GM21381 (cell line): ENCODE data around the gene FAM186B.

Source experiments
- ATAC-seq: cut with Tn5 transposase; IDR thresholded peaks from one replicate; pipeline ENCODE4 v1.9.1; 2021; ENCODE audit warnings: mild to moderate bottlenecking, moderate library complexity; ENCODE audit not compliant: unreplicated experiment

FAM186B gene

DNA sequence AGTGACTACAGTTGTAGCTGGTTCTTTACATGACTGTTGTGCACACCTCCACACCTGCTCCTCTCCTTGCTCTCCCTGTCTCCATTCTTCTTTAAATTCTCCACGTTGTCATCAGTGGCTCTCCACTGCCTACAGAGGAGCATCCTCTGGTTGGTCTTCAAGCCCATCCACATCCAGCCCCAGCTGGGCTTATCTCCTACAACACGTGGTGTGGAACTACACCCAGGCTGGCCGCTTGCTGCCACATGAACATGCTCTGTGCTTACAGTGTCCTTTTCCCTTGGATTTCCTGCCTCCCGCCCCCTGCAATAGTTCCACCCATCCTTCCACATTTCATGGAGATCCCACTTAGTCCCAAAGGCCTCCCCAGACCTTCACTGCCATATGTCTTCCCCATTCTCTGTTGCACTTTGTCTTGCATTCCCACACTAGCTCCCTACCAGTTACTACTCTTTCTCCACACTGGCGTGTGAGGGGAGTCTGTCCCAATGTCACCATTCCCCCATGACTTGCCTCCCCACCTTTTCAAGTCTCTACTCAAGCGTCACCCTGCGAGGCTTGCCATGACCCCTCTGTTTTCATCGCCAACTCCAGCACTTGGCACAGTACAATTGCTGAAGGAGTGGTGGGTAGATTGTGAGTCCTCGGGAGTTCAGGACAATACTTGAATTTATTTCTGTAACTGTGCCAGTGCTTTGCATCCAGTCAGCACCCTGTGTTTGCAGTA lies 27.7 kb downstream of the FAM186B start:
- ATAC-seq, result no peak

DNA sequence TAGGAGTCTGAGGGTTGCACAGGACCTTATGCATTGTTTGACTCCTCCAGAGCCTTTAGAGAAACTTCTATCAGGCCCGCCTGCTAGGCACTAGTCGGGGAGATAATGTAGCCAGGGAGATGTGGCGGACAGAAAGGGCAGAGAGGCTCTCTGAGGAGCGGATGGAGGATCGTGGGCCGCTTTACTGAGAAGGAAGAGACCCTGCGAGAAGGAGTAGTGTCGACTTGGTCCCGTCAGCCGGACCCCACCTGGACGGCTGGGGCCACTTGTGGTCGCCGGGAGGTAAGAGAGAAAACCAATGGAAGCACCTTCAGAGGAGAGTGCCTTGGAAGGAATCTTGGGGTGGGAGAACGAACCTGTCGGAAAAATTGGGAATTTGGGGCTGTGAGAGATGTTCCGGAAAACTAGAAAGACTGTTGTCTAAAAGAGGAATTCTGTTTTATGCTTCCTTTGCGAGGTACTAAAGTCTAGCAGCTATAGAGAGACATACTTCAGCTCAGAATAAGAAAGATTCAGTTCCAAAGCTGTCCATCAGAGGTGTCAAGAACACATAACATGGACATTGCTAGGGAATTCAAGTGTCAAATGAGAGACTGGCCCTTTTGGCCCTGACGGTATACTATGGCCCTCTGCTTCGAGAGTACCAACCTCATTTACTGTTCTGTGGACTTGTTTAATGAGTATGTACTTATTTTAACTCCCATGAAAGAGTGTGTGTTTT lies 36.8 kb downstream of the FAM186B start:
- peak; percentile 31 for ATAC-seq

DNA sequence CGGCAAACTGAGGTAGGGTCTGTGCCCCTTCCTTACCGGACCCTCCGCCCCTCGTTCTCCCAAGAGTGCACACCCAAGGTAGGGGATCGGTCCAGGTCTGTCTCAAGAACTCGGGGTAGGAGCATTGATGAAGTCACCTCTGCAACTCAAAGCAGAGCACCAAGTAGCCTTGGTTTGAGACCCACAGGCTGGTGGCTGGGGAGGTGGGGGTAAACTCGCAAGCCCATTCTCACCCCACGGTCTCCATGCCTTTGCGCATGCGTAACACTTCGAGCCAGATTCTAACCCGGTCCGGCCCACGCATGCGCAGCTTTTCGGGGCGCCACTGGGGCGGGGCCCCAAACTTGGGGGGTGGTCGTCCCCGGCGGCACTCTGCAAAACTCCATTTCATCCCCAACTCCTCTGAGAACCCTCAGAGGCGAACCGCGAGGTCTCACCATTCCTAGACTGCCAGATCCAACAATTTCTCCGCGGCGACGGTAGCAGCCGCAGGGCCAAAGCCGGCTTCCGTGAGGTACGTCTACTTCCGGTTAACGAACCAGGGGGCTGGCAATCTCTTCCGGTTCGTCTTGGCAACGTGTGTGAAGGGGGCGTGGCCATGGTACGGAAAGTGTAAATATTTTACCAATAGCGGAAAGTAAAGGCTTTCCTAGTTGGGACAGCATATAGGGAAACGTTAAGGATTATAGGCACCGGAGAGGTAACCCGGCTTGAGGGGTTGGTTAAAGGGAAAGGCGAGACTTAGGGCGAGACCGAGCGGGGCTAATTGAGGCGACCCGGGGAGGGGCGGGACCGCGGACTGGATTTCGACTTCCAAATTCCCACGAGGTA lies 37.6 kb downstream of the FAM186B start, which contains the start of gene MCRS1:
Gene MCRS1 (minus strand): TSS at position 532 of the 831 bp plus-strand sequence. CDS start 1,411 bp downstream, outside the sequence.
- ATAC-seq, result peak; percentile 79

DNA sequence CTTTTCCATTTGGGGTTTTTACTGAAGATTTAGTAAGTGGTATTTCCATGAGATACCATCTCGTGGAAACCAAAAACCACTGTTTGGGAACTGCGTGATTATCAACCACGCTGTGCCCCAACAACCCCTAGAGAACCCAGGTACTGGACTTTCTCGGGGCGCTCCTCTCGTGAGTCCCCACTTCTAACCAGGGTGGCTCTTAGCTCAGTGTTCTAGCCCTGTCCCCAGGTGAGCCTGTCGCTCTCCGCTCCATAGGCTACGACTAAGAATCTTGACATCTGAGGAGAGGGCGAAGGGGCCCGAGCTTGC lies 38.2 kb downstream of the FAM186B start:
- ATAC-seq, result peak; percentile 3

DNA sequence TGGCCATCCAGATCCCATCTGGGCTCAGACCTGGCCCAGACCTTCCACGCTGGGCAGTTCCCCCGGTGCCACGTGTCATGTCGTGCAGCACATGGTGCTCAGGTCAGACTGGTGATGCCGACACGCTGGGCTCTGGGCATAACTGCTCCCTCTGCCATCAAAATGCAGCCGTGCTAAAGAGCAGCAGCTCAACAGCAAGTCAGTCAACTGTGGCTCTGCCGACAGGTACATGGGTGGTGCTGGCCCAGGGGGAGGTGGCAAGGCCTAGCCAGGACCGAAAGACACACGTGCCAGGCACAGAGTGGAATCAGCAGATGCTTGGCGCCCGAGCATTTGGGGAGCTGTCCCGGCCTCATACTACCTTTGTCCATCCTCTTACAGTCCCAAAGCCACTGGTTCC lies 39.1 kb downstream of the FAM186B start:
- ATAC-seq, result no peak

DNA sequence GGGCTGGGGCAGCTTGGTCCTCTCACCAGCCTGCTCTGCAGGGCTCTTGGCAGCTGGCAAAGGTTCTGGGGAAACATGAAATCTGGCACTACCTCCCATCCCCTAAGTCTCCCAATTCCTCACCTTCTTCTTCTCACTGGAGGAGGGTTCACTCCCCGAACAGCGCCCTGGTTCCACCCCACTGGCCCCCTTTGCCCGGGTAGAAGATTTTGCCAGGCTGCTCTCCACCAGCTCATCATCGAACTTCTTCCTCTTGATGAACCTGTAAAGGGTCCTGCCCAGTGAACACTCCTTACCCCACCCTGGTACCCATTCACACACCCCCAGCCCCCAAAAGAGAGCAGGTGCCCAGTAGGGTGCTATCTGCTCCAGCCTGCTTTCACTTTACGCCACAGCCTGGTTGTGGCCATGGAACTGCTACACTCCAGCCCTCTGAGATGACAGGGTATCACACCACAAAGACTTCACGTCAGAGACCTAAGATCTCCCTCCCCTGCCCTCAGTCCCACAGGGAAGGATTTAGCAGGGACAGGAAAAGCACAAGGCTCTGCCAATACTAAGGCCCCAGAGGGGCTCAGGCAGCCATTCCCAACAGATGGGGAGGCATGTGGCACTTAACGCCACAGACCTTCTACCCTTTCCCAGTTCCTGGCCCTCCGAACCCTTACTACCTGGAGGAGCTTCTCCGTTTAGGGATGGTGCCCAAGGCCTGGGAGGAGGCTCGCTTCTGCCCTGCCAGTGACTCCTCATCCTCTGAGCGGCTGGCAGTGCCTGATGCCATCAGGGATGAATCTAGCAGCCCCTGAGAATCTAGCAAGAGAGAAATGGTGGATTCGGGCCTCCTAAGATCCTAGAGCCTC lies 39.8 kb downstream of the FAM186B start:
- ATAC-seq, result no peak

DNA sequence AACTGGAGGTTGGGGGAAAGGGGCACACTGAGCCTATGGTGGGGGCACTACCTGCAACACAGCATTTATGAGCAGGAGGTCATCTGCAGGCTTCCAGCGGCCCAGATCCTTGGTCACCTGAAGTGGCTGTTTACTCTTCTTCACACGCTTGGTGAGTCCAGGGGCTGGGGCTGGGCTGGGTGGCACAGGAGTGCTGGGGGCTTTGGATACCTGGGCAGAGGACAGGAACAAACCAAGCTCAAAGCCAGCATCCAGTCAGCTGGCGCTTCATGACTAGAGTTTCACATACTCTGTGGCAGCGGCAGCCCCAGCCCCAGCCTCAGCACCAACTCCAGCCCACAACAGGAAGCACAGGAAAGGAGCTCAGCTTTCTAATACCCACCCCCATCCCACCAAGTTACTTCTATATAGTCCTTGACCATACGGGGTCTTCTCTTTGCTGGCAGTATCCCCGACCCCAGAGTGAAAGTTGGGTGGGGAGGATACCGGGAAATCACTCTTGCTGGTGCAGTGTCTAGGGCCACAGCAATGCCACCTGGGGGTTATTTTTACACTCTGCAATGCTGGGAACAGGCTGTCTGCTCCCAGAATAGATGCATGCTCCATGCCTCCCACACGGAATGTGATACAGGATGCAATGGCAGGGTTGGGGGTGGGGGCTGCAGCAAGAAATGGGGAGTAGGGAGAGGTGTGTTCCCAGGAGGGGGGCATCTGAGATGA lies 40.6 kb downstream of the FAM186B start:
- no peak for ATAC-seq

DNA sequence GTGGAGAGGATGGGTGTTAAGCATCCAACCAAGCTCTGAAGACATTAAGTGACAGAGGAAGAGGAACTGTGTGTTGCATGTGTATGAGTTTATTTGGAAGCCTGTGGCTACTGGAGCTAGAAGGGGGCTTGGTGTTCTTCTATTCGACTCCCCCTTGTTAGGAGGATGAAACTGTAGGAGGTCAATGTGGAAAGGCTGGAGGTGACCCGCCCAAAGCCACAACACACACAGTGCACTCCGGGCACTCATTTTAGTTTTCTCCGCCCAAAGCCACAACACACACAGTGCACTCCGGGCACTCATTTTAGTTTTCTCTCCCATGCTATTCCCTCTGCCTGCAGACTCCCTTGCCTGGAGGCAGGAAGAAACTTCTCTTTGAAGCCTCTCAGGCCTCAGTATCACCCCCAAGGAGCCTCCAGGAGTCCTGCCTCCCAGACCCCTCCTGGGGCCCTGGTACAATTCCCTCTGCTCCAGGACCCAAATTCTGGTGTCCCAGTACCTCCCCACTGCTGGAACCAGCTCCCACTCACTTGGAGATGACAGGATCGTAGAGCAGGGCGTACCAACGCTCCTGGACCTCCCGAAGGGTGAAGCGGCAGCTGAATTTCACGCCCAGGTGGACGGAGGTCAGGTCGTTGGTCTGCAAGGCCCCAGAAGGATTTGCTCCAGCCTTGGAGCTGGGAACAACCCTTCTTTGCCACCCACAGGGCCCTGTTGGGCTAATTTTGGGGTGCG lies 41.3 kb downstream of the FAM186B start:
- no peak for ATAC-seq

DNA sequence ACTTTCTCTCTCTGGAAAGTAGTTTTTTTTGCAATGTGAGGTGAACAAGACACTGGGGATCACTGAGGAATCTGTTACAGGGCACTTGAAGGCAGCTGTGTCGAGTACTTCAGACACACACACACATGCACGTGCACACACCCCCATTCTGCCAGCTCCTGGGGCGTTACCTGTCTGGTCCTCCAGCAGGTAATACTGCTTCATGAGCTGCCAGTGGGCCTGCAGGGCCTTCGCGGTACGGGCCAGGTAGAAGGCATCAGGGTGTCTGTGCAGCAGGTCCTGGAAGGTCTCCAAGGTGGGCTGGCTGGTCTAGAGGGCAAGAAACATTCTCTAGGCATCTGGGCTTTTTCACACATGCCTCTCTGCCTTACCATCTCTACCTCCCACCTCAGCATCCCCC lies 42.6 kb downstream of the FAM186B start:
- no peak for ATAC-seq

DNA sequence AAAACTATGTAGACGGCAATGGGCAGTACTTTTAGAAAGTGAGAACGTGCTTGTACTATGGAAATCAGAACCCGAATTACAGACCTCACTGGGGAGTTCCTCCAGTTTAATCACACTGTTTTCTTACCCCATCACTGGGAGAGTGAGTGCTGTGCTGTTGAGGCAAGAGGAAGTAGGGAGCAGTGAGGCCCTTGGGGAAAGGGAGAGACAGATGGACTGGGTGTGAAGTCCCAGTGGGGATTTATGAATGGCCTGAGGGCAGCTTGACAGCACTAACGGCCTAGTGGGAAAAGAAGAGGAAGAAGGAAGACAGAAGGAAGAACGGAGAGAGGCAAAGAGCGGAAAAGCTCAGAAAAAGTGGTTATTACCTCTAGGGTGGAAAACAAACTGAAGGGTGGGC lies 43.2 kb downstream of the FAM186B start:
- no peak for ATAC-seq

DNA sequence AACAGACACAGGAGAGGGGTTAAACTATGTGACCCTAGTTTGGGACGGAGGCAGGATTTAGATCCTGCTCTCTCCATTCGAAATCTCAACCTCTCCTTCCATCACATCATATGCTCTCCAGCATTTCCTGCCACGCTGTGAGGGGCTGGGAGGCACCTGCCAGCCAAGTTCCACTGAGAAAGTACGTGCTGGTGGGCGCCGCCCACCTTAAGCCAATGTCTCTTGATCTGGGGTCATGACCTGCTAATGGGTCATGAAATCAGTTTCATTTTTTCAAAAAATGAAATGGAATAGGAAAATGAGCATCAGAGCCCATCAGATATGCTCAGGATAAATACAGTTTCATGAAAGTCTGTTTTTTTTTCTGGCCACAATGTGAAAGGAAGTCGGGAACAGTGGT lies 44.7 kb downstream of the FAM186B start:
- ATAC-seq, result no peak

DNA sequence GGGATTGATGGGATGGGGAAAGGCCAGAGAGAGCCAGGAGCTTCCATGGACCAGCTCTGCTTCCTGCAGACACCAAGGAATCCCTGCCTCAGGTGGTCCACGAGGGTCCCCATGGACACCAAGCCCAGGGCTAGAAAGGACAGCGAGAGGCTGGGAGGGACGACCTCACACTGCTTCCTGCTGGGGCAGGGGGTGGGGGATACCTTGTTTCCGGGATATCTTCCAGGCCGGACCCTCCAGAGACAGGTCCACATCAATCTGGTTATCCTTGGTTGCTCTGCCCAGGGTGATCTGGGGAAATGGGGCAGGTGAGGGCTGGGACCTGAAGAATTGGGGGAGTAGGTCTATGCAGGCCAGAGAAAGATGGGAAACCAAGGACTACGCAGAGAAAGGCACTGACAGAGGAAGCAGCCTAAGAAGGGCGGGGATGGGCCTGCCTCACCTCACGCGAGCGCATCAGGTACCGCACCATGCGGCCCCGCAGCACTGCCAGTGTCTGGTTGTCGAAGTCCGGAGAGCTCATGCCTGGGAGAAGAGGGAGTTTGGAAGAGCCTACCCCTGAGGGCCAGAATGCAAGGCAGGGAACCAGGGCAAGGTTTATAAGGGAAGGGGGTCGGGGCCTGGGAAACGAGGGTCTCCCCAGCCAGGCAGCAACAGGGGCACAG lies 46.3 kb downstream of the FAM186B start:
- no peak for ATAC-seq

DNA sequence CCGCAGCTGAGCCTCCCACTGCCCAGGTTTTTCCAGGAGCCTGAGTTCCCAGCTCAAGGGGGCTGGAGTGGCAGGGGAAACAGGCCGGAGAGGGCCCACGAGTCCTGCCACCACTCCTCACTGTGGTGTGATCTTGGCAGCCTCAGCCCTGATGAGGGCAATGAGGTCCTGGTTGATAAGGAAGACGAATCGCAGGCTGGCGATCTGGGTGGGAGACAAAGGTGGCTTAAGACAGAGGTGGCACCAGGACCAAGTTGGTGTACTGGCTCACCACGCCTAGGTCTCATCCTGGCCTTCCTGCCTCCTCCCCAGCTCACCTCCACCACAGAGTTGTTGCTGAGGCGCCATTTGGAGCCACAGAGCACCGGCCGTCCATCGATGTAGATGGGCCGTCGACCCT lies 46.9 kb downstream of the FAM186B start:
- ATAC-seq, result no peak

DNA sequence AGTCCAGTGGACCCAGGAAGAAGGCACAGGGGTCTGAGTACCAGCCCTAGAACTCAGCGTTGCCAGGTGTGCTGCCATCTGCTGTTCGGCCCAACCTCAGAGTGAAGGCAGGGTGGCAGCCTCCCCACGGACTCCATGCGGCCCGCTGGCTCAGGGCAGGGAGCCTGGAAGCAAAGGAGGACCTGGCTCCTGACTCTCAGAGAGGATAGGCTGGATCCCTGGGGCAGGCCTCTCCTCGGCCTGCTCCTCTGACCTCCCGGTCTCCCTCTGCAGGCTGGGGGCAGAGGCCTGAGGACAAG lies 47.6 kb downstream of the FAM186B start:
- ATAC-seq, result no peak

DNA sequence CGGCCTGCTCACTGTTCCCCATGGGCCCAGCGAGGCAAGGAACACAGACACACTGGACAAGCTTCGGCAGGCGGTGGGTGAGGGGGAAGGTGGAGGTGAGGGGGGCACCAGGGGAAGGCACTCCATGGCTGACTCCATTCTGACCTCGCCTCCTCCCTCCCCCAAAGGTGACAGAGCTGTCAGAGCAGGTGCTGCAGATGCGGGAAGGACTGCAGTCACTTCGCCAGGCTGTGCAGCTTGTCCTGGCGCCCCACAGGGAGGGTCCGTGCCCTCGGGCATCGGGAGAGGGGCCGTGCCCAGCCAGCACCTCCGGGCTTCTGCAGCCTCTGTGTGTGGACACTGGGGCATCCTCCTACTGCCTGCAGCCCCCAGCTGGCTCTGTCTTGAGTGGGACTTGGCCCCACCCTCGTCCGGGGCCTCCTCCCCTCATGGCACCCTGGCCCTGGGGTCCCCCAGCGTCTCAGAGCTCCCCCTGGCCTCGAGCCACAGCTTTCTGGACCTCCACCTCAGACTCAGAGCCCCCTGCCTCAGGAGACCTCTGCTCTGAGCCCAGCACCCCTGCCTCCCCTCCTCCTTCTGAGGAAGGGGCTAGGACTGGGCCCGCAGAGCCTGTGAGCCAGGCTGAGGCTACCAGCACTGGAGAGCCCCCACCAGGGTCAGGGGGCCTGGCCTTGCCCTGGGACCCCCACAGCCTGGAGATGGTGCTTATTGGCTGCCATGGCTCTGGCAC lies 48.1 kb downstream of the FAM186B start:
- ATAC-seq, result no peak

DNA sequence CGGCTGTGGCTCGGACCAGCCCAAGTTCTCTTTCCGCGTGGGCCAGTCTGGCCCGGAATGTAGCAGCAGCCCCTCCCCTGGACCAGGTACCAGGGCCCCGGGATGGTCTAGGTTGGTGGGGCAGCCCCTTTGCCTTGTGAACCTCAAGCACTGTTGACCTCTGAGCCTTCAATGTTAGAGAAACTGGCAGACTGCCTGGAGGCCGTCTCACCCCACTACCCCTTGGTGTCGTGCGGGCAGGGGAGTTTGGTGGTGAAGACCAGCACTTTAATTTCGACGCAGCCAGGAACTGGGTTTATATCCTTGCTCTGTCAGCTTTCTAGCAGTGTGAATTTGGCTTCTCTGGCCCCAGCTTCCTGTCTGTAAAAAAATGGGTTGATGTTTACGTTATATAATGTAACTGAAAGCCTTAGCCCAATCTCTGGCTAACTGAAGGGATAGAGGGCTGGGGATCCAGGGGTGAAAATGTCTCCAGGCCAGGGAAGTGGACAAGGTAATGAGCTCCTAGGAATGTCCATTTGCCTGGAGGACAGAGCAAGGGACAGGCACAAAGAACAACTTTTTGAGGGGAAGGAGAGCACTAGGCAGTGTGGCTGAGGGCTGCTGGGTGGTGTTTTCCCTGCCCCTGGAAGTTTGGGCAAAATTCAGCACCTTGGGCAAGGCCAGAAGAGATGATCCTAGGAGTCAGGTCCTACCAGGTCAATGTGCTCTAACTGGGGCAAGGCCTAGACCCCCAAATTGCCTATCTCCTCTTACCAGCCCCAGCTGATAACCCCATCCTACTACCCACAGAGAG lies 48.9 kb downstream of the FAM186B start:
- no peak for ATAC-seq

DNA sequence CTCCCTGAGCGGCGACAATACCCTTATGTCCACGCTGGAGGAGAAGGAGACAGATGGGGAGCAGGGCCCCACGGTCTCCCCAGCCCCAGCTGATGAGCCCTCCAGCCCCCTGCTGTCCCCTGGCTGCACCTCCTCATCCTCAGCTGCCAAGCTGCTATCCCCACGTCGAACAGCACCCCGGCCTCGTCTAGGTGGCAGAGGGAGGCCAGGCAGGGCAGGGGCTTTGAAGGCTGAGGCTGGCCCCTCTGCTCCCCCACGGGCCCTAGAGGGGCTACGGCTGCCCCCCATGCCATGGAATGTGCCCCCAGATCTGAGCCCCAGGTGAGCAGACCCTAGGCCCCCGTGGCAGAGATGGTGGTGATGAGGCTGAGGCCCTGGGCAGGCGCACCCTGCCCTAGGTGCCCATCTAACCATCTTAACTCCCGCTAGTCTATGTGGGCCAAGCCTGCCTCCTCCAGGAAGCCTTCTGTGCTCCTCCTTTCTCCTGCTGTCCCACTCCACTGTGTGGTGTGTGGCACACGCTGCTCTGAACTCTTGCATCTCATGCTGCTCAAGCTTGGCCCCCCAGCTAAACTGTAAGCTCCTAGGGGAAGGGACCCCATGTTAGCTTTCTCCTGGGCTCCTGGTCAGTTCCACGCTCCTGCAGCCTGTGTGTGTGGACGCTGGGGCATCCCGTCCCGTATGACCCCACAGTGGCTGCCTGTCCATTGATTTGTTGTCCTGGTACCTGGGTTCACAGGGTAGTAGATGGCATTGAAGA lies 49.6 kb downstream of the FAM186B start:
- ATAC-seq, result no peak
